ENCODE results near the gene CXCR1.
"Not testable (repeated sequence)": the region's sequence is repeated elsewhere in the genome, so short reads cannot be mapped to it uniquely, and the experiment has no call there.

The CXCR1 gene

GRCh38 chr2:218166791-218167190 lies at the start of gene CXCR1:
Gene CXCR1, minus strand, starts transcription at chr2:218166962. Its CDS starts 1,751 bp downstream, at chr2:218165211.
- DNase-seq = no peak

GRCh38 chr2:218216336-218216673 lies 49.5 kb upstream of the CXCR1 start:
- no peak for DNase-seq

GRCh38 chr2:218214116-218214515 lies 47.4 kb upstream of the CXCR1 start:
- DNase-seq = no peak

- DNase-seq = no peak
These were observed 42.3 kb upstream of the CXCR1 start for GRCh38 chr2:218209078-218209477.

- DNase-seq = no peak
These were observed 35.5 kb upstream of the CXCR1 start for GRCh38 chr2:218202266-218202665.

- no peak for DNase-seq
These were observed 30.2 kb upstream of the CXCR1 start for GRCh38 chr2:218196974-218197373.

- no peak for DNase-seq
These were observed 28.1 kb upstream of the CXCR1 start for GRCh38 chr2:218194880-218195279.

DNA sequence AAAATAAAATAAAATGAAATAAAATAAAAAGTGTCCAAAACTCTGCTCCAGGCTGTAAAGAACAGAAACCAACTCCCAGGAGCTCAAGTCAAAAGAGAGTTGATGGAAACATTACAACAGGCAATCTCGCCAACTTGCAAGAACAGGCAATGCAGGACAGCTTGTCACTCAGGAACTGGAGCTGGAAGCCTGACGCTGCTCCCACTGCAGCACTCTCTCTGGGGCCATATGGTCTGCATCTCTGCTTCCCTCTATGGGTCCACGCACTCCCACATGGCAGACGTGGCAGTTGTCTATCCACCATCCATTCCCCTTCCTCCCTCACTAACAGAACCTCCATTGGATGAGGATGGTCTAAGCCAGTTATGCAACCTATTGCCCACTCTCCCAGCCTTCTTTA lies 26.9 kb upstream of the CXCR1 start:
- no peak for DNase-seq

DNA sequence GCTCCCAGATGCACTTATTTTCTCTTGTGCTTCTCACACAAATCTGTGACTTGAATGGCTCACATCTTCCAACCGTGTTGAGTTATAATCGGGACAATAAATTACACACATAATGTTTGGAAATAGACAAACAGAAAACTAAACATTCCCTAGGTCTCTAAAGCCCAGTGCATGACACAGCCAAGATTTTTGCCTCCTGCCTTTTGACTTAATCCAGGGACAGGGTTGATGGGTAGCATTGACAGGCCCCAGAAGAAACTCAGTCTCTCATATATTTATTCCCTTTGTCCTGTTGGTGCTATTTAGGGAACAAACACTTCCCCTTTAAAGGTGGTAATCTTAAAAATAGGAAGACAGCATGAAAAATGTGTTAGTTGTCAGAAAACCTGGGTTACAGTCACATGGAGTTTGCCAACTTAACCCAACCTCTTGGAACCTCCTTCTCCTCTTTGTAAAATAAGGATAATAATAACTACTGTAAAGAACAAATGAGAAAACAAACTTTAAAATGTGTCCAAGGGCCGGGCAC lies 26.2 kb upstream of the CXCR1 start:
- no peak for DNase-seq

GRCh38 chr2:218188528-218188927 lies 21.8 kb upstream of the CXCR1 start:
- DNase-seq = no peak

GRCh38 chr2:218187296-218188015 lies 20.7 kb upstream of the CXCR1 start:
- no peak for DNase-seq

DNA sequence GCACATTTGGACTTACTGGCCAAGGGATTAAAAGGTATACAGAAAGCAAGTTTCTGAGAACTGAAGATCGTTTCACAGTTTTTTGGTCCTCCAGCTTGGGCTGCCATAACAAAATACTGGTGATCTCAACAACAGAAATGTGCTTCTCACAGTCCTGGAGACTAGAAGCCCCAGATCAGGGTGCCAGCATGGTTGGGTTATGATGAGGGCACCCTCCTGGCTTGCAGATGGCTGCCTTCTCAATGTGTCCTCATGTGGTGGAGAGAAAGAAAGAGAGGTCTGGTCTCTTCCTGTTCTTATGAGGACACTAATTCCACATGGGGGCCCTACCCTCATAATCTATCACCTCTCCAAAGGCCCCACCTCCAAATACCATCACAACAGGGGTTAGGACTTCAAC lies 20.1 kb upstream of the CXCR1 start:
- DNase-seq = no peak

DNA sequence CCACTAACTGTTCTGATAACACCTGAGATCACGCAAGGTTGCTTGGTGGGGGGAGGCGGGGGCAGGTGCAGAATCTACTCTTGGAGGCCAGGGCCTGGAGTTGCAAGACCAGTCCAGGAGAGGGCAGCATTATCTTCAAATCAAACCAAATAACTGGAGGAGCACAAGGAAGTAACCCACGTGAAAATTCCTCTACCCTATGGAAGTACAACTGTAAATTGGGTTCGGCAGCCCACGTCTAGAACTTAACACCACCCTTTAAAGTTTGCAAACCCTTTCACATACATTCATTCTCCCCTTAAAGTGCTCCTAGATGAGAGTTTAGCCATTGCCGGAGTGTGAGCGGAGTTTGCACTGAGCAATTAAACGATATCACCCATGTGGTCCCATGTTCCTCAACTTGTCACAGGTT lies 19.6 kb upstream of the CXCR1 start:
- DNase-seq = peak; percentile 72

DNA sequence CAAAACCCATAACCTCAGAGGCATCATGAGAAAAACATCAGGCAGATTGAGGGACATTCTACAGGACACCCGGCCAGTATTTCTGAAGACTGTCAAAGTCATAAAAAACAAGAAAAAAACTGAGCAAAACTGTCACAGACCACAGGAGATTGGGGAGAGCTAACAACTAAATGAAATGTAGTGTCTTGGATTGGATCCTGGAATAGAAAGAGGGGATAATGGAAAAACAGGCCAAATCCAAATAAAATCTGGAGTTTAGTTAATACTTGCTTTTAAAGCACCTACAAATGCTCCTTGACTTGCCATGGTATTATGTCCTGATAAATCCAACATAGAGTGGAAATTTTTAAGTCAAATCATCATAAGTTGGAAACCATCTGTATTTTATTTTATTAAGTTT lies 17.6 kb upstream of the CXCR1 start:
- DNase-seq = no peak

- DNase-seq = no peak
These were observed 13.8 kb upstream of the CXCR1 start for GRCh38 chr2:218180467-218181114.

DNA sequence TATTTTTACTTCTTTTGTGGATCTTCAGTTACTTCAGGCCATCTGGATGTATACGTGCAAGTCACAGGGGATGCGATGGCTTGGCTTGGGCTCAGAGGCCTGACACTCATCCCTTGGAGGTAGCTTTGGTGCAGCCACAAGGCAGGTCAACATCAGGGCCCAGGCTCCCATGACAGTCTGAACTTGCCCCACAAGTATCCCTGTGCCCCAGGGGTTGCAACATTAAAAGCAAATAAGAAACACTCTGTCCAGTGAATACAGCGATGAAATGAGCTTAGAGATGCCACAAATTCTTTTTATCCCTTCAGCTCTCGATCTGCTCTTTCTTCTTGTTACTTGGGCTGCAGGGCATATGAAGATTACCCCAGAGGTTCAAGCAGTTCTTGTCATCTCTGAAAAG lies 13.0 kb upstream of the CXCR1 start:
- no peak for DNase-seq

DNA sequence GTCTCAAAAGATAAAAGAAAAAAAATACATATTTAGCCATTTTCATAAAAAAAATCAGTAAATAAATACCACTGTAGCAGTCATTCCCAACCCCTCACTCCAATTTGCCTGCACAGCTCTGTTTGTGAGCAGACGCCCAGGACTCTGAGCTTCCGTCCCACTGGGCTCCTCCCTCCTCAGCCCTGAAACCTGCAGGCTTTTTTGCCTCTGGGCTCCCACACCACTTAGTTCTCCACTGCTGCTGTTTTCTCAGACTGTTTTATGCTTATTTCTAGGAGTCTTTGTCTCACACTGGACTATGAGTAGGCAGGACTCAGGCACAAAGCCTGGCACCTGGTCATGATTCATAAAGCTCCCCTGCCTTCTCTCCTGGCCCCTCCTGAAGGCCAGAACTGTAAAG lies 6.1 kb upstream of the CXCR1 start:
- DNase-seq = no peak

DNA sequence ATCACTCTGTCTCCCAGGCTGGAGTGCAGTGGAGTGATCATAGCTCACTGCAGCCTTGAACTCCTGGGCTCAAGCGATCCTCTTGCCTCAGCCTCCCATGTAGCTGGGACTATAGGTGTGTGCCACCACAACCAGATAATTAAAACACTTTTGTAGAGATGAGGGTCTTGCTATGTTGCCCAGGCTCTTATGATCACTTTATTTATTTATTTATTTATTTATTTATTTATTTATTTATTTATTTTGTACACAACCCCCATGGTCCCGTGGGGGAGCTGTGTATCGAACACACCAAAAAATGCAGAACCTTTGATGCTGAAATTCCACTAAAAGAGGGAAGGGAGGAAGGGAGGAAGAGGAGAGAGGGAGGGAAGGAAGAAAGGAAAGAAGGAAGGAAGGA lies 5.0 kb upstream of the CXCR1 start:
- DNase-seq = not testable (repeated sequence)

- DNase-seq = no peak
These were observed 3.2 kb upstream of the CXCR1 start for GRCh38 chr2:218169757-218170546.

GRCh38 chr2:218168635-218169462 lies 2.1 kb upstream of the CXCR1 start:
- no peak for DNase-seq

GRCh38 chr2:218168016-218168415 lies 1.3 kb upstream of the CXCR1 start:
- no peak for DNase-seq

GRCh38 chr2:218162814-218163213 lies 3.9 kb downstream of the CXCR1 start:
- no peak for DNase-seq

DNA sequence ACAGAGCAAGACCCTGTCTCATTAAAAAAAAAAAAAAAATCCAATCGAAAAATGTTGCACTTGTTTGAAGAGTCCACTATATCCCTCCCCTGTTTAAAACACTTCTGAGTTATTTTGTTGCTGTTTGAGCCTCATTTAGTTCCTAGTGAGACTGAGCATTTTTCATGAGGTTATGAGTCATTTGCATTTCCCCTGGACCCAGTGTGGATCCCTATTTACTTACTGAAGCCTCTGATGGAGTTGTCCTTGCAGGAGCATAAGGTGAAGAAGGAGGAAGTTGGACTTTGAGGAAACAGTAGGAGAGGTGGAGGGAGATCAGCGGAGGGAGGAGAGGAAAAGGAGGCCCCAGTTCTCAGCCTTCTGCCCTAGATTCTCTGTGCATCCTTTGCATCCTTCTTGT lies 5.1 kb downstream of the CXCR1 start:
- DNase-seq = no peak
